Esophagus squamous epithelium (tissue), 4 donors: ENCODE results near the gene PHACTR1.

ENCODE experiments used
- POLR2A ChIP-seq, 4 donors: fragments of 450-650 bp; IDR thresholded peaks; one replicate each; pipeline ENCODE4 v1.6.1; 2017; ENCODE audit warnings: antibody characterized with exemption in 4 of 4, mild to moderate bottlenecking in 4 of 4, moderate library complexity in 3 of 4
- TF ChIP-seq, protein P1 (sequence below), 6 experiments: fragments of 450-650 bp in 4 of 6; fragments of 200-600 bp in 2 of 6; sonication (generic) in 2 of 6; IDR thresholded peaks; one replicate each; pipeline ENCODE4 v1.5.1; 2016 to 2019; ENCODE audit warnings: antibody characterized with exemption in 6 of 6, mild to moderate bottlenecking in 4 of 6, moderate library complexity in 4 of 6

DNA sequence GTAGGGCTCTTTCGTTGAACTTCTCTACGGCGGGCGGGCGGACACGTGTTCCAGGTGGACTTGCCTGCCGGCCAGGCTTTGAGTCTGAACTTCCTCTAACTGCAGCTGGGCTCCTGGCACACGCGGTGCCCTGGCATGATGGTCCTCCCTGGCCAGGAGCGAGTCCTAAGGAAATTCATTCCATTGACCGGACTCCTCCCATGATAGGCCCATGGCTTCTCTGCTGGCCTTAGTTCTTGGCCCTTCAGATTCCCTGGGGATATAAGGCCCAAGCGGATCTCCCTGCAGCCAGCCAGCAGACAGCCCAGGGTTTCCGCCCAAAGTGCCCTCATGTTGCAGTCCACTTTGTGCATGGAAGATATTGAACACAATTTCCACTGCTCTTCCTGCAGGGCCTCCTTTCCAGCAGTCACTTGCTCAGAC lies 572.4 kb downstream of the PHACTR1 start:
- no peak for TF ChIP-seq POLR2A (IDR thresholded peaks at IDR 0.05)
- TF ChIP-seq, protein P1, sequence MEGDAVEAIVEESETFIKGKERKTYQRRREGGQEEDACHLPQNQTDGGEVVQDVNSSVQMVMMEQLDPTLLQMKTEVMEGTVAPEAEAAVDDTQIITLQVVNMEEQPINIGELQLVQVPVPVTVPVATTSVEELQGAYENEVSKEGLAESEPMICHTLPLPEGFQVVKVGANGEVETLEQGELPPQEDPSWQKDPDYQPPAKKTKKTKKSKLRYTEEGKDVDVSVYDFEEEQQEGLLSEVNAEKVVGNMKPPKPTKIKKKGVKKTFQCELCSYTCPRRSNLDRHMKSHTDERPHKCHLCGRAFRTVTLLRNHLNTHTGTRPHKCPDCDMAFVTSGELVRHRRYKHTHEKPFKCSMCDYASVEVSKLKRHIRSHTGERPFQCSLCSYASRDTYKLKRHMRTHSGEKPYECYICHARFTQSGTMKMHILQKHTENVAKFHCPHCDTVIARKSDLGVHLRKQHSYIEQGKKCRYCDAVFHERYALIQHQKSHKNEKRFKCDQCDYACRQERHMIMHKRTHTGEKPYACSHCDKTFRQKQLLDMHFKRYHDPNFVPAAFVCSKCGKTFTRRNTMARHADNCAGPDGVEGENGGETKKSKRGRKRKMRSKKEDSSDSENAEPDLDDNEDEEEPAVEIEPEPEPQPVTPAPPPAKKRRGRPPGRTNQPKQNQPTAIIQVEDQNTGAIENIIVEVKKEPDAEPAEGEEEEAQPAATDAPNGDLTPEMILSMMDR (IDR thresholded peaks at IDR 0.05): no peak
